Breast epithelium (tissue), 4 donors: ENCODE results near the gene LIME1. TPM values are rescaled to one million over a fixed set of nuclear protein-coding genes. Genes with fewer than 3 reads are reported as not detected.
"Not testable (repeated sequence)": the region's sequence is repeated elsewhere in the genome, so short reads cannot be mapped to it uniquely, and the experiment has no call there.

ENCODE experiments used
- DNase-seq, 2 donors: peaks; one replicate each; pipeline ENCODE4 v3.0.0-alpha.2; 2019; ENCODE audit warnings: low spot score in 2 of 2
- H3K27ac ChIP-seq, 2 donors: fragments of 200-600 bp; sonication (generic) in 1 of 2; one replicate each; pipeline ENCODE4 v1.5.1; 2016 to 2019; ENCODE audit warnings: mild to moderate bottlenecking in 1 of 2
- H3K27me3 ChIP-seq, 2 donors: fragments of 200-600 bp; sonication (generic) in 1 of 2; one replicate each; pipeline versions ENCODE4 v1.5.1 to v1.6.0; 2017 to 2019; ENCODE audit warnings: control low read depth in 1 of 2, mild to moderate bottlenecking in 1 of 2
- H3K36me3 ChIP-seq: fragments of 200-600 bp; one replicate; pipeline ENCODE4 v1.5.1; 2019
- H3K4me1 ChIP-seq, 2 donors: fragments of 200-600 bp; sonication (generic); one replicate each; pipeline ENCODE4 v1.5.1; 2016 to 2019; ENCODE audit warnings: control low read depth in 1 of 2
- H3K4me3 ChIP-seq, 3 donors: fragments of 200-600 bp; sonication (generic); 1 replicate in 2 of 3; 2 replicates in 1 of 3; pipeline ENCODE4 v1.5.1; 2016 to 2019; ENCODE audit warnings: mild to moderate bottlenecking in 3 of 3, moderate library complexity in 2 of 3
- H3K9me3 ChIP-seq, 2 donors: fragments of 200-600 bp; sonication (generic) in 1 of 2; one replicate each; pipeline ENCODE4 v1.5.1; 2016 to 2019; ENCODE audit warnings: control low read depth in 1 of 2
- POLR2A ChIP-seq: fragments of 450-650 bp; IDR thresholded peaks from one replicate; pipeline ENCODE4 v1.6.1; 2016; ENCODE audit warnings: antibody characterized with exemption, mild to moderate bottlenecking, moderate library complexity
- POLR2AphosphoS5 ChIP-seq, 3 donors: sonication (generic); formaldehyde crosslinking; IDR thresholded peaks; one replicate each; pipeline ENCODE4 v1.6.1; 2017; ENCODE audit warnings: antibody characterized with exemption in 3 of 3
- intact Hi-C: fragments of 100-400 bp; cut with DNase I; formaldehyde crosslinking; loops from one replicate; pipeline ENCODE4 v1.15.1; 2023; ENCODE audit warnings: low total_unique reads
- total RNA-seq, 3 donors: library from RNA; depleted of rRNA; stranded (reverse); fragments of >200 nt; gene quantifications; one replicate each; pipeline ENCODE4 v1.1.0, GENCODE V29; 2016
- TF ChIP-seq, protein P1 (sequence below), 3 donors: fragments of 450-650 bp; IDR thresholded peaks; one replicate each; pipeline ENCODE4 v1.5.1; 2016 to 2017; ENCODE audit warnings: antibody characterized with exemption in 3 of 3, mild to moderate bottlenecking in 3 of 3, moderate library complexity in 3 of 3

LIME1 gene
- total RNA-seq, 3 donors from 2014 or later, result 7.0 to 16.7 (median 12.0) TPM

DNA sequence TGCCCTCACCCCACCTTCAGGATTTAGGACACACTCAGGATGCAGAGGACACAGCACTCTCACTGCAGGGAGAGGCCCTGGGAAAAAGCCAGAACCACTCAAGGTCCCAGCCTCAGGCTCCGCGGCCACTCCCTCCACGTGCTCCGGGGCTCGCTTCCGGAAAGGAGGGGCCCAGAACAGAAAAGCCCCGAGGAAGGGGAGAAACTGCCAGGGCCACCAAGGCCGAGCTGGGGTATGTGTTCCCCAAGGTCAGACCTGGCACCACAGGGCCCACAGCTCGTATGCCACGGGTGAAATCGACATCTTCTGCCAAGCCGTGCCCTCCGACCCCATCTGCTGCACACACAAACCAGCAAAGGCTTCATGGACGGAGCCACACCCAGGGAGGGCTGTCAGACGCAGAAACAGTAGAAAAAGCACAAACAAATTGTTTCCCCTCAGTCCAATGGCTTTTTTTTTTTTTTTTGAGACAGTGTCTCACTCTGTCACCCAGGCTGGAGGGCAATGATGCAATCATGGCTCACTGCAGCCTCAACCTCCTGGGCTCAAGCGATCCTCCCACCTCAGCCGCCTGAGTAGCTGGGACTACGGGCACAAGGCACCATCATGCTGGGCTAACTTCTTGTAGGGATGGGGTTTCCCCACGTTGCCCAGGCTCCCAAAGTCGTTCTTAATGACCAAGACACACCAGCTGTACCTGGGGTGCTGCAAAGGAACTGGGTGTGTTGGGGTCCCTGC, 36.5 kb downstream of the LIME1 start:
- no peaks in the 10 kb centered on the region for H3K27me3 ChIP-seq
- no peaks in the 10 kb centered on the region for H3K9me3 ChIP-seq
- DNase-seq, result no peak
- no peak for TF ChIP-seq POLR2AphosphoS5 (IDR thresholded peaks at IDR 0.05)
- TF ChIP-seq, protein P1, sequence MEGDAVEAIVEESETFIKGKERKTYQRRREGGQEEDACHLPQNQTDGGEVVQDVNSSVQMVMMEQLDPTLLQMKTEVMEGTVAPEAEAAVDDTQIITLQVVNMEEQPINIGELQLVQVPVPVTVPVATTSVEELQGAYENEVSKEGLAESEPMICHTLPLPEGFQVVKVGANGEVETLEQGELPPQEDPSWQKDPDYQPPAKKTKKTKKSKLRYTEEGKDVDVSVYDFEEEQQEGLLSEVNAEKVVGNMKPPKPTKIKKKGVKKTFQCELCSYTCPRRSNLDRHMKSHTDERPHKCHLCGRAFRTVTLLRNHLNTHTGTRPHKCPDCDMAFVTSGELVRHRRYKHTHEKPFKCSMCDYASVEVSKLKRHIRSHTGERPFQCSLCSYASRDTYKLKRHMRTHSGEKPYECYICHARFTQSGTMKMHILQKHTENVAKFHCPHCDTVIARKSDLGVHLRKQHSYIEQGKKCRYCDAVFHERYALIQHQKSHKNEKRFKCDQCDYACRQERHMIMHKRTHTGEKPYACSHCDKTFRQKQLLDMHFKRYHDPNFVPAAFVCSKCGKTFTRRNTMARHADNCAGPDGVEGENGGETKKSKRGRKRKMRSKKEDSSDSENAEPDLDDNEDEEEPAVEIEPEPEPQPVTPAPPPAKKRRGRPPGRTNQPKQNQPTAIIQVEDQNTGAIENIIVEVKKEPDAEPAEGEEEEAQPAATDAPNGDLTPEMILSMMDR (IDR thresholded peaks at IDR 0.05), result no peak
- TF ChIP-seq POLR2A, result no peak
- H3K36me3 ChIP-seq, result no peaks in the 10 kb centered on the region
- H3K4me1 ChIP-seq, result no peaks in the 10 kb centered on the region
- H3K27ac ChIP-seq, result peak overlapping the region in 1 of 2 donors; percentile 43
- peak overlapping the region in 1 of 3 donors; percentile 15 for H3K4me3 ChIP-seq
- intact Hi-C loops, result no loop called here

DNA sequence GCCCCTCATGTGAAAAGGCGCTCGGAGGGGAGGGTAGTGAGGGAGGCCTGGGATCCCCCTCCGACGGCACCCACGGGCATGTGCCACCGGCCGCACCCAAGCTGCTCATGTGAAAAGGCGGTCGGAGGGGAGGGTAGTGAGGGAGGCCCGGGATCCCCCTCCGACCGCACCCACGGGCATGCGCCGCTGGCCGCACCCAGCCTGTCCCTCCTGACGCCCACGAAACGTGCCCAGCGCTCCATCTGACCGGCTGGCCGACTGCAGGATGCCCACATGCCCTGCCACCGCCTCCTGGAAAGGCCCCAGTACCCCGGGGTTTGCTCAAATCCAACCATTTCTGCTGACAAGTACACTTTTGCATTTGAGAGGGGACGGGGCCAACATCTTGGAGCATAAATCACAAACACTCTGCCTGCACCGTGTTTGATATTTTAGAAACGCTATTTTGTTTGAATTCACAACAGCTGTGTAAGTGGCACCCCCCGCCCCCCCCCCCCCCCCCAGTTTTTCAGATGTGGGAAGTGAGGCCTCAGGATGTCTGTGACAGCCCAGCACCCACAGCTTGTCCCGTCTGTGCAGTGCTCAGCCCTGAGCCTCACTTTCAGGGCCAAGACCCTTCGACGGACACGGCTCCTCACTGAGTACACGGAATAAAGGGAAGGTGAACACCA, 37.2 kb downstream of the LIME1 start:
- TF ChIP-seq POLR2A, result no peak
- TF ChIP-seq POLR2AphosphoS5 (IDR thresholded peaks at IDR 0.05), result no peak
- TF ChIP-seq, protein P1 (IDR thresholded peaks at IDR 0.05), result no peak
- DNase-seq, result no peak
- no peaks in the 10 kb centered on the region for H3K4me1 ChIP-seq
- intact Hi-C loops, result no loop called here
- H3K4me3 ChIP-seq, result no peak overlapping the region
- H3K9me3 ChIP-seq, result no peaks in the 10 kb centered on the region
- H3K36me3 ChIP-seq, result no peaks in the 10 kb centered on the region
- peak overlapping the region in 1 of 2 donors; percentile 23 for H3K27ac ChIP-seq
- no peaks in the 10 kb centered on the region for H3K27me3 ChIP-seq

DNA sequence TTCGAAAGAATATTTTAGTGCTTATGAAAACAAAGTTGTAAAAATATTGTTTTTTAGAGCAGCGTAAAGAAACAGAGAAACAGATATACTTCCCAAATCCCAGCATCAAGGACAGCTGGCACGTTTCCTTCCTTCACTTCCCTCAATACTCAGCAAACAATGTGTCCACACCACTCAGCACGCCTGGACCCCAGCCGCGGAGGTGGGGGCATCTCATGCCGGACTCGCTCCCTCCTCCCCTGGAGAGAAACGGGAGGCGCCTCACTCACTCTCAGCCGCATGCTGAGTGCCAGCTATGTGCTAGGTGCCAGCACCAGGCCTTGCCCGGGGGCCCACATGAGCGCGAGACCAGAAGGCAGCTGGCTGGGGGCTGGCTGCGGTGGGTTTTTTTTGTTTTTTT, 37.8 kb downstream of the LIME1 start:
- no peaks in the 10 kb centered on the region for H3K9me3 ChIP-seq
- DNase-seq, result no peak
- H3K27me3 ChIP-seq, result no peaks in the 10 kb centered on the region
- H3K4me3 ChIP-seq, result no peak overlapping the region
- intact Hi-C loops, result no loop called here
- TF ChIP-seq POLR2A (no peak), POLR2AphosphoS5 (IDR thresholded peaks at IDR 0.05) (no peak)
- TF ChIP-seq, protein P1 (IDR thresholded peaks at IDR 0.05), result no peak
- H3K36me3 ChIP-seq, result no peaks in the 10 kb centered on the region
- no peaks in the 10 kb centered on the region for H3K4me1 ChIP-seq
- no peak overlapping the region for H3K27ac ChIP-seq

DNA sequence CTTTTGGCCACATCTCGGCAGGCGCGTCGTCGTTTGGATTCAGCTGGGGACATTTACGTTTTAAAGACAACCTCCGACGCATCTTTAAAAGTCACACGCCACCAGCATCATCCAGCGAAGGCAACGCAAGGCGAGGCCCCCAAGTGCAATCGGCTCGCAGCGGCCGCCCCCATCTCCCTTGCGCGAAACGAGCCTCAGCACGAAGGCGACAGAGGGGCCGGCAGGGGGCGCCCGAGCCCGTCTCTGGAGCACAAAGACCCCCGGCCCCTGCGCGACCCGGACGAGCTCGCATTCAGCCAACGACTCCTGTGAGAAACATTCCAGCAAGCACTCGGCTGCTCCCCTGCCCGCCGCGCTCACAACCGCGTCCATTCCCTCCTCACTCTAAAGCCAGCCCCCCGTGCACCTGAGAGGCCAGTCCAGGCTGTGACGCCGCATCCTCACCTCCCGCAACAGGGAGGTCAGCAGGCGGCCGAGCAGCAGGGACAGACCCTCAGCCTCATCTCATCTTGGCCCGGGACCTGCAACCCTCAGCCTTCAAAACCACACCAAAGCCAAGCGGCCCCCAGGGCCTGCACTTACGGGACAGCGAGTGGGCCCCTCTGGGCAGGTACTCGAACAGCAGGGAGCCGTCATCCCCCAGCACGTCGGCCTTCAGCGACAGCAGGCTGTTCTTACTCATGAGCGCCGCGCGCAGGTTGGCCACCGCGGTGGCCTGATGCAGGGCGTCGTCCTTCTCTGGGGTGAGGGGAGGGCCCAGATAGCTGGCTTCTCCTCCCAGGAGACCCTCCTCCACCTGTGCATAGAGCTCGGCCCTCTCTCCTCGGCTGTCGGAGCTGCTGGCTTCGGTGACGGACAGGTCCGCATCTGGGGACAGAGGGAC, 38.9 kb downstream of the LIME1 start:
- no peak for TF ChIP-seq POLR2AphosphoS5 (IDR thresholded peaks at IDR 0.05)
- TF ChIP-seq, protein P1 (IDR thresholded peaks at IDR 0.05), result peak; percentile 27 to 58 (median 47)
- DNase-seq, result no peak

DNA sequence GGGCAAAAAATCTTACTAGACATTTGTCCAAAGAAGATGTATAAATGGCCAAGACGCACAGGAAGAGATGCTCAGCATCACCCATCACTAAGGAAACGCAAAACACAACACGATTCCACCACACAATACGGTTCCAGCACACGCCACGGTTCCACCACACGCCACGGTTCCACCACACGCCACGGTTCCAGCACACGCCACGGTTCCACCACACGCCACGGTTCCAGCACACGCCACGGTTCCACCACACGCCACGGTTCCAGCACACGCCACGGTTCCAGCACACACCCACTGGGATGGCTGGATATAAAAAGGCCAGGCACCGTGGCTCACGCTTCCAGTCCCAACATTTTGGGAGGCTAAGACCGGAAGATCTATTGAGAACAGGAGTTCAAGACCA, 40.4 kb downstream of the LIME1 start:
- H3K9me3 ChIP-seq, H3K4me3 ChIP-seq, DNase-seq, intact Hi-C loops, H3K27ac ChIP-seq, H3K36me3 ChIP-seq, H3K27me3 ChIP-seq, H3K4me1 ChIP-seq: not testable (repeated sequence)

More for the DNA sequence above, 38.9 kb downstream of the LIME1 start:
- Histone ChIP-seq H3K4me3 (peak overlapping the region; percentile 10 to 57 (median 13)), H3K9me3 (no peaks in the 10 kb centered on the region), H3K36me3 (no peaks in the 10 kb centered on the region), H3K4me1 (no peaks in the 10 kb centered on the region), H3K27ac (peak overlapping the region in 1 of 2 donors; percentile 14), H3K27me3 (no peaks in the 10 kb centered on the region)
- intact Hi-C loops, result no loop called here
